OCI-M2 (cell line): ENCODE data around the gene HOXD10.

Source experiments
- DNase-seq: peaks from one replicate; lab custom pipeline; 2025; ENCODE audit not compliant: unreplicated experiment; lab: John Stamatoyannopoulos, UW

HOXD10 gene

DNA sequence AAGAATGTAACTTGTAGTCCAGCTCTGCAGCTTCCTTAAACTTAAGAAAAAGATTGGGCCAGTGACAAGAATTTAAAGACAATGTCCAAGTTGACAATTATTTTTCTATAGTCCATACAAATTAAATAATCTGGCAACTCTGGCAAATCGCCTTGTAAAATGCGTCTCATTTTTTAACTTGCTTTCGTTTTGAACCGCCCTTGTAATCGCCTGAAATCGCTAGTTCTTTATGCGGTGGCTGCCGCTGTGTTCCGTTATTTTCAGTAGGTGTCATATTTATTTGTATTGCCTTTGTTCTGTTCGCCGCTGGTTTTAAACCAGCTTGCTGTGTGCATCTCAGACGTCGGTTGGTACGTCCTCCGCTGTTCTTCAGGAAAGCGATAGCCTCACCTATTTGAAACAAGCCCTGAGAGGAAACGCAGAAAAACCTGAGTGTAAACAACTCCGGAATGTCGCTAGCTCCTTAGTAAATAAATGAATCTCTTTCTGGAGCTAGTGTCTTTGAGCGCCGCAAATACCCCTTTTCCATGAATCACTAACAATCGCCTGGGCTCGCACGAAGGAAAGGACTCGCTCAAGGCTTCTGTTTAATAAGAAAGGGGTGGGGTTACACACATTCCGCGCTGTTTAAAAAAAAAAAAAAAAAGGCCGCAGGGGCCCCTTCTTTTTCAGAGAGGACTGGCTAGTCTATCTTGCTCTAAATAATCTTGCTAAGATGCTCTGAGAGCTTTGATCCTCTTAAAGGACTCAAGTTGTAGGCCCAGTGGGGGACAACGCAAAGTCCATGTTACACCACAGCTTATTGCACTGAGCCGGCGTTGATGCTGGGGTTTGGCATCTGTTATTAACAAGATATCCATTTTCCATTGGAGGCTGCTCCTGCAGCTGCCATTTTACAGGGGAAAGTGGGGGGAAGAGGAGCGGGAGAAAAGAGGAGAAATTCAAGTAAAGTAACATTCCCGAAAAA lies 15.9 kb downstream of the HOXD10 start:
- DNase-seq: no peak

DNA sequence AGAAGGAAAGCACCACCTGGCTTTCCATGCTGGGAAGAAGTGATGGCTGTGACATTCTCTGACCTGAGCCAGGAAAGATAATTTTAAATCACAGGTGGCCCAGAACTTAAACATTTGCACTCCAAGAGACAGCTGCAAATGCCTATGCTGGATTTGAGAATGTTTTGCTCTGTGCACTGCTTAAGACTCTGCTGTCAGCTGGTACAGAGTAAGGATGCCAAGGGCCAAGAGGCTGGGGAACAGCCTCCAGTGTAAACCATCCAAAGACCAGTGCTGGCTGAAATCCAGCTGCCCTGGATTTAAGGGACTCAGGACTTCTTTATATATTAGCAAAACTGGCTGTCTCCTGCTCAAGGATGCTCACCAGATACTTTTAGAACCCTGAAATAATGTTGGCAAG lies 16.8 kb downstream of the HOXD10 start:
- DNase-seq: no peak

DNA sequence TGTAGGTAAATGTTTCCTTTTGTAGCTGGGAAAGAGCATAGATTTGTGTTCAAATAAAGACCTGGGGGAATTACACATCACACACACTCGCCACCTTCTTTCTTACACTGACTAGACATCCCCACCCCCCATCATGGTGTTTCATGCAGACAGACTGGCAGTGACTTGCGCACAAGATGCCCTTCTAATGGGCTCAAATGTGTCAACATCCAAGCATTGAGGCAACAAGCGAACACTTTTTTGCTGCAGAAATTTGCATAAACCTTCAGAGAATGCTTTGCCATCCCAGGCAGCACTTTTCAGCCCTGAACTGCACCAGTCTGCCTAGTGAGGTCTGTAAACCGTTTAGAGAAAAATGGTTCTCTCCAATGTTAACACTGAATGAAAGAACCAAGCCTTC lies 17.5 kb downstream of the HOXD10 start:
- DNase-seq: no peak

DNA sequence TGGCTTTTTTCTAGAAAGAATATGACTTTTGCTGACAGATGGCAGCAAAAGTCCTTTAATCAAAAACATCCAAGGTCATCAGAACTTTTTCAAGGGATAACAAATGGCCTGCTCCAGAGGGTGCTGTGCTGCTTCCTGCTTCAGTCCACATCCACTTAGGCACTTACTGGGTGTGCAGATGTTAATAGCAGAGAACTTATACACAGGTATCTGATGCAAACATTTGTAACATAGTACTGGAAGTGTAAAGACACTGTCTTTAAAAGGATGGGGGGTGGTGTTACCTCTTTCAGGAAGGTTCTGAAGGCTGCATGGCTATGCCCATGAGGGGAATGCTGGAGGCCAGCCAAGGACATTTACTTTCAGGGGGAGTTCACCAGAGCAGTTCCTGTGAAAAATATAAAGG lies 18.5 kb downstream of the HOXD10 start:
- no peak for DNase-seq

DNA sequence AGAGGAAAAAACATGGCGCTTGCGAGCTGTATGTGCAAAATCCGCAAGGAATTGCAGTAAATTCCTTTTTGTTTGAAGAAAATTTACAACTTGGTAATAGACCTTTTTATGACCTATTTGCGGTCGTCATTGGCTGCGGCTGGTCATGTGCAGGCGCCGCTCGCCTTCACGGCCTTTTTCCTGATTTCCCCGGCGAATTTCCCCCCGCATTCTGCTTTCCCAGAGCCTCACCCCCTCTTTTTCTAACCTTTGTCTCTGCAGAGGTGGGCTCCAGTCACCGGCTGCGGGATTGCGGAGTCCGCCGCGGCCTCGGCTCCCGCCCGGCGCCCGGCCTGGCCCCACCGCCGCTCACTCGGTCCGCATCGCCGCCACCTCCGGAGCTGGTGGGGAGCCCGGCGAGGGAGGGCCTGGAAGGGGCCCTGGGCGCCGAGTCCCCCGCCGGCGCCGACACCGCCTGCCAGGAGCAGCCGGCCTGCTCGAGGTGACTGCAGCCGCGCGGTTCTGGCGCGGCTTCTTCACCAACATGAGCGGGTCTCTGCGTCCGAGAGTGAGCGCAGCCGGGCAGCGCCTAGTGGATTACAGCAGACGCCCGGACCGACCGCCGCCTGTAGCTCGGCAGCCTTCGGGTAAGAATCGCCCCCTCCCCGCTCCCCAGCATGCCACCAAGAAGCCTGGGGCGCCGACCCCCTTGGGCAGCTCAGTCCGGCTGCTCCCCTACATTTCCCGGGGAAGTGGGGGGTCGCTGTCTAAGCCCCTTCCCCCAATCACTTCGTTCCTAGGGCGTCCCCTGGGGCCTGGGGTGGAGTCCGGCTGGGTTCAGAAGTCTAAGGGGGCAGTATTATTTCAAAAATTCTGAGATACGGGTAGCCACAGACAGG lies 20.0 kb downstream of the HOXD10 start:
- DNase-seq: no peak

DNA sequence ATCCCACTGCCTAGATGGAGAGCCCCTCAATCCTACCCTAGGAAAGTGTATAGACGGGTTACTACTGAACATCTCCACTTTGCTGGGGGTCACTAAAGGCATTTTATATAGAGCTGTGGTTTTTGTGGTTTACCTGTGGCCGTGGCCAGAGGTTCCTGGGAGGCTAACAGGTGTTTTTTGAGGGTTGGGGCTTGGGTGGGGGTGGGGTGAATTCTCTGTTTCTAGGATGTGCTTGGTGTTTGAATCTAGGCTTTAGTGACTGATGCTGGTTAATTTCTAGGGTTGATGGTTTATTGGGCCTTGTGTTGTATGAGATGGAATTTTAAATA lies 20.6 kb downstream of the HOXD10 start:
- no peak for DNase-seq

DNA sequence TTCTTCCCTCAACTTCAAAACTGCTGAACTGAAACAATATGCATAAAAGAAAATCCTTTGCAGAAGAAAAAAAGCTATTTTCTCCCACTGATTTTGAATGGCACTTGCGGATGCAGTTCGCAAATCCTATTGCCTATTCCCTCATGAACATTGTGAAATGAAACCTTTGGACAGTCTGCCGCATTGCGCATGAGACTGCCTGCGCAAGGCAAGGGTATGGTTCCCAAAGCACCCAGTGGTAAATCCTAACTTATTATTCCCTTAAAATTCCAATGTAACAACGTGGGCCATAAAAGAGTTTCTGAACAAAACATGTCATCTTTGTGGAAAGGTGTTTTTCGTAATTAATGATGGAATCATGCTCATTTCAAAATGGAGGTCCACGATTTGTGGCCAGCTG lies 21.3 kb downstream of the HOXD10 start:
- DNase-seq: no peak

DNA sequence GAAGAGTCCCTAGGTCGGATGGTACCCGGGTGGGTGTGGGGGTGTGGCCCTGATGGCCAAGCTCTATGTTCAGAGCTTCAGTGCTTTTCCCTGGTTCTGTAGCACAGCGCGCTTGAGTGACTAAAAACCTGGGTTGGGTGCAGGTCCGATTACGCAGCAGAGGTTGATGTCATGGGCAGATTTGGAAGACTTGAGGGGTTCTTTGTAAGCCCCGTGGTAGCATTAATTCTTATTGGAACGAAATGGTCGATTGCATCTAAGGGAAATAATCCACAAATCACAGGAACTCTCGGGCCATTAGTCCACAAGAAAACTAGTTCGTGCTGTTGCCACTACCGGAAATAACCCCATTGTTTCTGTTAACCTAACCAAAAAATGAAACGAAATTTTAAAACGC lies 21.9 kb downstream of the HOXD10 start:
- DNase-seq: no peak

DNA sequence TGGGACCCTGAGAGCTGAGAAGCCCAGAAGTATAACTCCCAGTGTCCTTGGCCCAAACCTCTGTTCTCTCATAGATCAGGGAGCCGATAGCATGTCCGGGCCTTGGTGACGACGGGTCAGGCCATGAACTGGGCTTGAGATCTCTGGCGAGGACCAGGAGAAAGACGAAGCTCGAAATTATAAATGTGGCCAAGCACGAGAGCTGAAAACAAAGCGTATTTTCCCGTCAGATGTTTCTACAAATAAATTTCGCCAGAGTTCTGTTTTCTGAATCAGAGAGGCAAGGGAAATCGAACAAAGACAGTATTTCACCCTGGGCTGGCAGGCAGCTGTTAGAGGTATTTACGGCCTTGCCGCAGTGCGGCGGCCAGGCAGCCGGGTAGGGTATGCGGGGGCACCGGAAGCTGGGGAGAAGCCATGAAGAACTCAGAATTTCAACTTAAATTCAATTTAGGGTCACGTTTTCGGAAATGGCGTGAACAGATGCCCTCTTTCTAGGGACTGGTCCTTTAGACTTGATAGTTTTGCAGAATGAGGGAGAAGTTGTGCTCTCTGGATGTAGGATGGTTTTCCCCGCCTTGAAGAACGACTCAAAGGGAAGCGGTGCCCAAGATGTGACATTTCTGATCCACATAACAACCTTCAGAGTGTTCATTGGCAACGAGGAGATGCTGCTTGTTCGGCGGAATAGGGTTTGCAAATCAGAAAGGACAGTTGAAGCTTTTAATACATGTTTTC lies 22.5 kb downstream of the HOXD10 start:
- DNase-seq: no peak

DNA sequence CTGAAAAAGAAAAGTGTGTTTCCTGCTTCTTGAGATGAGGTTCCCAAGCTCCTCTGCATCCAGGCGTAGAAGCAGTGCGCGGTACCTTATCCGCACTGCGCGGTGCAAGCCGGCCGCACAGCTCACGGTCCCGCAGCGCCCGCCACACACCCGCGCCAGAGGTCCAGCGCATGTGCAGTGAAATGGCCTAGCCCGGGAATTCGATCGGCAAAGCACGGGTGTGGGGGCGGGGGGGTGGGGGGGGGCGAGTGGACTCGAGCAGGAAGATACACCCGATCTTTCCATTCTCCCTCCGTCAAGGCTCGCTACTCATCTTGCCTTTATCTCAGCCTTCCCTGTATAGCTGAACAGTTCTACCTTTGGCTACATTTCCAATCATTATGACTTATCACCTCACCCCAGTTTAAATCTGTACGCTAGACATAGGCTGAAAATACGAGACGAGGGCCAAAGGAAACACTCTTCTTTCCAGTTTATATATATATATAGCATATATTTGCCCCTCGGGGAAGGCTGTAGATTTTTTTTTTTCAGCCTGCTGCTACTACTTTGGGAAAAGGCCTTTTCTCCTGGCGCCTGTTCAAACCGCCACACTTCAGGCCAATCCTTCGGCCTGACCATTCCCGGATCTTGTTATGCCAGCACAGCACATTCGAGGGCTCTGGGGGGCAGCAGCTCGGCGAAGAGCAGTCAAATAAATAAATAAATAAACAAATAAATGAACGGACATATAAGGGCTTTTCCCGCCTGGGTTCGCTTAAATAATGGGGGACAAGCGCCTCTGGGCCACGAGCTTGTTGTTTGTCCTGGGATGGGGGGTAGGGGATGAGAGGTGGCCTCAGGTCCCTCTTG lies 23.3 kb downstream of the HOXD10 start:
- DNase-seq: no peak

DNA sequence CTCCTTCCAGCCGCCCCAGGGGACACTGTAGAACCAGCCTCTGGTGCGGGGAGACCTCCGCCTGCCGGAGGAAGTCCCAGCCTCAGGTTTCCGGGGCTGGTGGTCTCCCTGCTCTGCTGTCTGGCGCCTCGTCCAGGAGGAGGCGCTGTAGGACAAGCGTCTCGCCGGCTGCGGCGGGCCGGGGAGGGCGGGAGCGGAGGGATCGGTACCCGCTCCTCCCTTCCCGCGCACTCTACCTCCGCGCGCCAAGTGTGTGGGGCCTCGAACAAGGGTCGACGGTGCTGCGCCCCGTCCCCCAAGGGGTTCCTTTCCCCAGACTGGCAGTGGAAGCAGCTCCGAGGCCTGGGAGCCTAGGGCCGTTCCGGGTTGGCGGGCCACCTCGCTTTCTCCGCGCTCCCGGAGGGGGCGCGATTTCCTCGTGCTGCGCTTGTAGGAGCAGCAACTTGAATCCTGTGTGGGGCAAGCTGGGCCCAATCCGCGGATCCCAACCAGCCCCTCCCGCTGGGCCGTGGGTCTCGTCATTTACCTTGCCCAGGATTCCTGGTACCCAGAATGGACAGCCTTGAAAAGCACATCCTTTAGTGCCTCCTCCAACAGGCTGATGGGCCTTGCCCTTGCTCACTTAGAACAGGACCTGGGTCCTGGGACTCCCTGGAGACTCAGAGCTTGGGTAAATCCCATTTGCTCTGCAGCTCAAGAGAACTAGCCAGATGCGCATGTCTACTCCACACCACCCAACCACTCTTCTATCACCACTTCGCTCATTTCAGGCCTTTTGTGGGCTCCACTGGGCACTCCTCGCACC lies 24.1 kb downstream of the HOXD10 start:
- DNase-seq: no peak

DNA sequence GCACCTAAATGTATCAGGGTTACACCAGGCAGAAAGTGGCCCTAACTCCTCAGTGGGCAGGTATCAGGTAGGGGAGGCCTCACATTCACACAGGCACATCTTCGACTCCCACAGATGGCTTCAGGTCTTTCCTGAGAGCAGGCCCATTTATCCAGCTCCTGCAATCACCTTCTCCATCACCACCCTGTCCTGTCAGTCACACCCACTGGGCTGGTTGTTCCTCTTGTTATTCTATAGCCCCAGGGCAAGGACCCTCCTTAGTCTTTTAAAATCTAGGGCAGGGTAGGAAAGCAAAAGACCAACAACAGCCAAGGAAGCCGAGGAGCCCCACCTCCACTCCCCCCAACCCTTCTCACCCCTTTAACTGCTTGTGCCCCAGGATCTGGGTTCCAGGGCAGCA lies 25.7 kb downstream of the HOXD10 start:
- no peak for DNase-seq

DNA sequence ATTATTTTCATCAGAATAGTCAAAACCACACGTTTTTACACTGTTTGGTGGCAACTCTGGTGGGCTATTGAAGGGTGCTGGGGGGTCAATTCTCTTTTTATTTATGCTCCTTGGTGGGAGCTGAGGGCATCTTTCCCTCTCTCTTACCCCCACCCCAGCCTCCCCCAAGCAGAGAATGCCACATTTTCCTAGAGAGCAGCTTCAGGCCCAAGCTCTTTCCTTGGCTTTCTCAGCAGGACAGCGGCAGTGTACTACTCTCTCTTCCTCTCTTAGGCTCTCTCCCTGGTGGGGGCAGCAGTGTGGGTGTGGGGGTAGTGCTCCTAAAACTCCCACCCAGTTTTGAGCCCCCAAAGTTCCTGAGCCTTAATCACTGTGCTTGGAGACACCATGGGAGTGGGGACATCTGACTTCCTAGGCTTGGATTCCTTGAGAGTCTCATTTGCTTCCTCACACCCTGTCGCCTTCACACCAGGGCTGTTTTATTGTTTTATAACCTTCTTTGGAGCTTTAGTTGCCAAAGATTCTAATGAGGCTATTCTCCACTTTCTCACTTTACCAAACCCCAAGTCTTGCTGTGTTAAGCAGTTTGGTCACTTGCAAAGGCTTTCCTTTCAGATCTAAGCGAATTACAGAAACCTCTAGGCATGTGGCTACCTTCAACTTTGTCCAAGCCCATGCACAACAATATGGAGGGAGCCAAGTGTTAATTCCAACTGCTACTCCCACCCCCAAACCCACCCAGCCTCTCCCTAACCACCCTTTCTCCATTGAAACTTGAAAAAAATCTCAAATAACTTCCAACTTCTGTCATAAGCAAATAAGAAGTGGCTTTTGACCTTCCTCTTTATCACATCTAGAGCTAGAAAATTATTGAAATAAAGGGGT lies 28.7 kb downstream of the HOXD10 start:
- DNase-seq: no peak

DNA sequence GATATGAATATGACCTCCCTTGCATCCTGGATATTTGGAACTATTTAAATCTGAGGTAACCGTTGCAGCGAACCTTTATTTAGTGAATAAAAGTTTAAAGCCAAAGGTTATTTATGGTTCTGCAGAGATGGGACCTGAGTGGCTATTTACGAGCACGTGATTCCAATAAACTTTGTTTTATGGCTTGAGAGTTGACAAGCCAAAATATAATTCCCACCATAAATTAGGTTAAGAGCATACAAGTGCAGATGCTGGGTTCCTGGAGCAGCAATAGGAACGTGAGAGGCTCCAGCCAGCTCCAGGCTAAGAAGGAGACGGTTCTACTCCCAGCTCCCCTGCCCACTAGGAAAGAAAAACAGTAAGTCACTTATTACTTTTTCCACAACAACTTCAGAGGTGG lies 29.5 kb downstream of the HOXD10 start:
- DNase-seq: no peak

DNA sequence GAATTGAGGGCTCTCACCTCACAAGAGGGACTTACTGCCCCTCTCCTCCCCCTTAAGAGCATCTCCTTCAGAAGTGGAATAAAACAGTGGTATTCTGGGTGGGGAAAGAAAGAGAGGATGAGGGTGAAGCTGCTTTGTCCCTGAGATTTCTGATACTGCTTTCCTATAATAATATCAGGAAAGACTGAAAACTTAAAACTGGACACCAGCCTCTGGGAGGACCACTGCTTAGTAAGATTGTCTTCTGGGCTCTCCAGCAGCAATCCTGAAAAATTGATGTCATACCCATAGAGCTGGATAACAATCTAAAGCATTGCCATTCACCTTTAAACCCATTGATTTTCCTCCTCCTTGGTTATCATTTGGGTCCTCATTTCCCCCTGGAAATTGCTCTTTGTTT lies 30.1 kb downstream of the HOXD10 start:
- DNase-seq: no peak

DNA sequence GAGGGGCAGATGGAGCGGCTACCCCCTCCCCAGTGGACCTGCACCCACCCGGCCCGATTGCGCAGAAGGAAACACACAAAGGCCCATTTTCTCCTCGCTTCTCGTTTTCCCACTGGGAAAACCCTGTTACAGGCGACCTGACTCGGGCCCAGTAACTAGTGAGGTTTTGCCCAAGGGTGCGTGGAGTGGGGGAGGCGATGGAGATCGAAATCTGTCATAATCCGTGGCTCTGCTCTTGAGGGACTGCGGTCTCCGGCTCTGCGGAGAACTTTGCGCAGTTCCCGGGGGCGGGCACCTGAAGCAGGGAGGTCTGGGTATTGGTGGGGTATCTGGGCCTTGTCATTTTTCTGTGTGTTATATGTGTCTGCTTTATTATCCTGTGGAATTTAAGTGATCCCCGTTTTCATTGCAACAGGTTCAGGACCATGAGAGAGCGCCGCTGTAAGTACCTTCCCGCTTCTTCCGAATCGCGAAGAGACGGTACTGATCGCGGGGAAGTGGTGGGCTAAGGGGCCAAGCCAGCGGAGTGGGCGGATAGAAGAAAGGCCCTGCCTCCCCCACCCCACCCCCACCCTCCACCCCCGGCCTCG lies 30.7 kb downstream of the HOXD10 start:
- no peak for DNase-seq

DNA sequence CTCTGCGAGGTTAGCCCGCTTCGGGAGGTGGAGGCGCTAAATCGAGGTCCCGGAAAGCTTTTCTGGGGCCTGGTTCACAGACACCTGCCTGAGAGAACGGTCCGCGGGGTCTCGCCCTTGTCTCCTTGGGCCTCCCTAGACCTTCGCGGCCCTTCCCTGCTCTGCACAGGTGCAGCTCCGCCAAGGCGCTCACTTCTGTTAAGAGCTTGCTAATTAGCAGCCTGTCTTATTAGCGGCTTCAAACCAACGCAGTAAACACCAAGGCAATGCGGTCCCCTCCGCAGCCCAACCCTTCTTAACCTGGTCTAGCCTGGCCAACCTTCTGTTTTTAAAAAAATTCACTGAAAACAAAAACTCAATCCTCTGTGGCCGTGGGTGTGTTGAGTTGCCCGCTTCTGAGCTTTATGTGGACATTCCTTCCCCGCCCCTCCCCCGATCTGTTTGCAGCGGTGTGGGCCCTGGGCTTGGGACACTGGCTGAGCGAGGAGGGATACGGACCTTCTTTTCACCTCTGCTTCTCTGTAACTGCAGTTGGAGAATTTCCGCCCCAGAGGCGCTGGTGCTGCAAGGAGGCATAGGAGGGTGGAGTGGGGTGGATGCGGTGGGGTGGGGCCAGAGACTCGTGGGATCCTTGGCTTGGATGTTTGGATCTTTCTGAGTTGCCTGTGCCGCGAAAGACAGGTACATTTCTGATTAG lies 31.4 kb downstream of the HOXD10 start:
- DNase-seq: no peak
